ENCODE results near the gene EML4.

DNA sequence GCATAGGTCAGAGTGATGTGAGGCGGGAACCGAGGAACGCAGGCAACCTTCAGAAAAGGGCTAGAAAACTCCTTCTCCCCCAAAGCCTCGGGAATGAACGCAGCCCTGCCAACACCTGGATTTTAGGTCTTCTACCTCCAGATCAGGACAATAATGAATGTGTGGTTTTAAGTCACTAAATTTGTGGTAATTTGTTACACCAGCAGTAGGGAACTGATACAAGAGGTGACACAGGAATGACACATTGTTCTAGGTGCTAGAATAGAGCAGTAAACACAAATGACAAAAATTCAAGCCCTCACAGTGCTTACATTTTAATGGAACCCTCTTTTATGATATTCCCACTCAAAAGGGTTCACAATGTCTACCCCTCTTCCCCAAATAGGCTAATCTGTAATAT lies 39.2 kb upstream of the EML4 start:
- TF ChIP-seq, protein P1, sequence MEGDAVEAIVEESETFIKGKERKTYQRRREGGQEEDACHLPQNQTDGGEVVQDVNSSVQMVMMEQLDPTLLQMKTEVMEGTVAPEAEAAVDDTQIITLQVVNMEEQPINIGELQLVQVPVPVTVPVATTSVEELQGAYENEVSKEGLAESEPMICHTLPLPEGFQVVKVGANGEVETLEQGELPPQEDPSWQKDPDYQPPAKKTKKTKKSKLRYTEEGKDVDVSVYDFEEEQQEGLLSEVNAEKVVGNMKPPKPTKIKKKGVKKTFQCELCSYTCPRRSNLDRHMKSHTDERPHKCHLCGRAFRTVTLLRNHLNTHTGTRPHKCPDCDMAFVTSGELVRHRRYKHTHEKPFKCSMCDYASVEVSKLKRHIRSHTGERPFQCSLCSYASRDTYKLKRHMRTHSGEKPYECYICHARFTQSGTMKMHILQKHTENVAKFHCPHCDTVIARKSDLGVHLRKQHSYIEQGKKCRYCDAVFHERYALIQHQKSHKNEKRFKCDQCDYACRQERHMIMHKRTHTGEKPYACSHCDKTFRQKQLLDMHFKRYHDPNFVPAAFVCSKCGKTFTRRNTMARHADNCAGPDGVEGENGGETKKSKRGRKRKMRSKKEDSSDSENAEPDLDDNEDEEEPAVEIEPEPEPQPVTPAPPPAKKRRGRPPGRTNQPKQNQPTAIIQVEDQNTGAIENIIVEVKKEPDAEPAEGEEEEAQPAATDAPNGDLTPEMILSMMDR (IDR thresholded peaks at IDR 0.05): no peak
- TF ChIP-seq POLR2A (IDR thresholded peaks at IDR 0.05; ENCODE audit: low read depth): no peak
